C4-2B (cell line): ENCODE measurements around the gene TMEM92.

Source experiments
- CTCF ChIP-seq: fragments of 450-650 bp; conservative IDR thresholded peaks from 2 replicates; pipeline ENCODE4 v1.5.1; 2017; ENCODE audit warnings: mild to moderate bottlenecking
- ZFX ChIP-seq: fragments of 450-650 bp; IDR thresholded peaks from 2 replicates; pipeline ENCODE4 v1.6.1; 2017

- TF ChIP-seq CTCF, result no peak
- TF ChIP-seq ZFX, result no peak
Observed at GRCh38 chr17:50316016-50316587, 41.8 kb downstream of the TMEM92 start.
